HG03460 (cell line): Measurements from ENCODE around the gene CCNQ.

ENCODE experiments used
- ATAC-seq: cut with Tn5 transposase; IDR thresholded peaks from one replicate; pipeline ENCODE4 v1.9.1; 2021; ENCODE audit not compliant: unreplicated experiment

The CCNQ gene

DNA sequence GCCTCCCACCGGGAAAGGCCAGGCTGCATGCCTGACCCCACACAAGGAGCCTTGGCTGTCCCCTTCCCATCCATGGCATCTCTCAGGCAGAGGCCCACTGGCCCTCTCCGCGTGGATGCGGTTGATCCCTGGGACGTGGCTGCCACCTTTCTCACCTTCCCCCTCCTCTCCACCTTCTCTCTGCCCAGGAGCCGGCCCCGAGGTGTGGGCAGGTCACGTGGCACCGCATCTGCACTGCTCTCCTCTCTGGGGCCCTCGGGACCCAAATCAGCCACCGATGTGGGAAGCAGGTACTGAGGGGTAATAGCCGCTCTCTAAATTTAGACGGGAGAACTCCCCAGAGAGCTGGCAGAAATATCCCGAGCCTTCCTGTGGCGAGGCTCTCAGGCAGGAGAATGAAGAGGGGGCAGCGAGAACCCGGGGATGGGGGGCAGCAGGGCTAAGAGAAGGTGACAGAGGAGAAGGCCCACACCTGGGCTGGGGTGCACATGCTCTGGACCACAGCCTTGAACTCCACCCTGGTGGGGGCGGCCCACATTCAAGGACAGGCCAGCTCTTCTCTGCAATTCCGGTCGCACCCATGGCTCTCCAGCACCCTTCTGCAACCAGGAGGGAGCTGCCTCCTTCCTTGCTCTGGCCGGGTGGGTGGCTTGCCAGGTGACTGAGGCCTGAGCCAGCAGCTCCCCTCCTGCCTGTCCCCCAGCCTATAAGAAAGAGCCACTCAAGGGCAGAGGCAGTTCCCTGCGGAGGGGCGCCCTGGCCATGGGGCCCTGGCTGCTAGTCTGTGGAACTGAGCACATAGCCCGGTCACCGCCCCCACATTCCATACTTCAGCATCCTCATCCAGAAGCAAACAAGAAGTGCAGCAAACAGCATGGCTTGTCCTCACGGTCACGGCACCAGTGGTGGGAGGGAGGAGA, 38.4 kb upstream of the CCNQ start:
- no peak for ATAC-seq

DNA sequence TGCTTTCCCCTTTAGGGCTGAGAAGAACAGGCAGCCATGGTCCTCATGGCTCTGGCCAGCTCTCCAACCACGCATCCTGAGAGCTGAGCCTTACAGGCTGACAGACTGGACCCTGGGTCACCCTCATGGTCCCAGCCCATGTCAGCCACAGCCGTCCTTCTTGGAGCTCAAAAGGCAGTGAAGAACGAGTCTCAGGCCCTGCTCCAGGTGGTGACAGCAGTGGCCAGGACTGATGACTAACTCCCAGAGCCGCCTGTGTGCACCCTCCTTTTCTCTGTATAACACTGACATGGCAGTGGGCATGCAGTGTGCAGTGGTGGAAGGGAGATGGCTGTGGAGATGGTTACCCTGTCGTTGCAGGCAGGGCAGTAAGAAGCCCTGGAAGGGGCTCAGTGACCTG, 37.8 kb upstream of the CCNQ start:
- ATAC-seq, result no peak

DNA sequence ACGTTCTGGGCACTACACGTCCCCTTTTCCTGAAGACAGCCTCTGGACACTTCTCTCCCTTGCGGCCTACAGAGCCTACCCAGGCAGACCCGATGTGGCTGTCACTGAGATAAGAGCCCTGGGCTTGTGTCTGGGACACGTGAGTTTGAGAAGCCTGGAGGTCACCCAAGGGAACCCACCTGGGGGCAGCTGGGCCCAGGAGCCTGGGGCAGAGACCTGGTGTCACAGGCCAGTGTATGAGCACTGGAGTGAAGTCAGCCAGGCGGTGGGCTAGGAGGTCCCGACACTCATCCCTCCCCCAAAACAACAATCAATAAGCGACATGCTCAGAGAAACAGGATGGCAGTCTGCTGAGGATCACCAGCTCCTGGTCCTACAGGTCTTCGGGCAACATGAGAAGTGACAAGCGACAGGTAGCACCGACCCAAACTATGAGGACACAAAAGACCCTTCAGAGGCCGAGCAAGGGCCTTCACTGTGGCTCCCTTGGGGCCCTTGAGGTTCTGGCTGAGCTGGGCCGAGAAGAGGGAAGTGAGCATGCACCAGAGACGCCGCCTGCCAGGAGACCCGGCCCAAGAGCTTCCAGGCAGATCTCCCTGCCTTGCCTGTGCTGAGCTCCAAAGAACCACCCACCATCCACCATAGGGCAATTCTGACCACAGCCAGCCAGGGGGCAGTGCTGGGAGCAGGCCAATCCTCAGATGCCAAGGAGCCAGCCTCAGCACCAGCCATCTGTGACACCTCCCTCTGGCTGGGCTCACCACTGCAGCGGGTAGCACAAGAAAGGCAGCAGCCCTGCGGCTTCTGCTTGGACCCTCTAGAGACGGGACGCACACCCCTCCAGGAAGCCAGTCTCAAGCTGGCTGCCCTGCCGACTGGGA, 37.1 kb upstream of the CCNQ start:
- no peak for ATAC-seq

- ATAC-seq, result no peak
Observed at GRCh38 chrX:153635388-153635787, 36.4 kb upstream of the CCNQ start.

DNA sequence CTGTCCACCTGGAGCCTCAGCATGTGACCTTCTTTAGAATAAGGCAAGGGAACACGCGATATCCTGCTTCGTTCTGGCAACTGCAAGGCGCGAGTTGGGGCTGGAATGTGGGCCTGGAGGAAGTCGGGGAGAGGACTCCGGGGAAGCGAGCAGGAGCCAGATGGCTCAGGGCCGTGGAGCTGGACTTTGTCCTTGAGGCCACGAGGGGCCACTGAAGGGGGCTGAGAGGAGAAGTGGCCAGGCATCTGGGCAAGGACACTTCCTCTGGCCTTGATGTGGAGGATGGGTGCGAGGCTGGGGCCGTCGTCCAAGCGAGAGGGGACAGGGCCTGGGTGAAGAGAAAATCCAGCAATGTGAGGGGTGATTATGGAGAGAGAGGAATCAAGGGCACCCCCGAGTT, 35.9 kb upstream of the CCNQ start:
- ATAC-seq, result no peak

- no peak for ATAC-seq
Observed at GRCh38 chrX:153634236-153634635, 35.3 kb upstream of the CCNQ start.

- ATAC-seq, result no peak
Observed at GRCh38 chrX:153633607-153634180, 34.8 kb upstream of the CCNQ start.

GRCh38 chrX:153633048-153633447, 34.1 kb upstream of the CCNQ start:
- ATAC-seq, result no peak

- no peak for ATAC-seq
Observed at GRCh38 chrX:153632595-153632946, 33.6 kb upstream of the CCNQ start.

DNA sequence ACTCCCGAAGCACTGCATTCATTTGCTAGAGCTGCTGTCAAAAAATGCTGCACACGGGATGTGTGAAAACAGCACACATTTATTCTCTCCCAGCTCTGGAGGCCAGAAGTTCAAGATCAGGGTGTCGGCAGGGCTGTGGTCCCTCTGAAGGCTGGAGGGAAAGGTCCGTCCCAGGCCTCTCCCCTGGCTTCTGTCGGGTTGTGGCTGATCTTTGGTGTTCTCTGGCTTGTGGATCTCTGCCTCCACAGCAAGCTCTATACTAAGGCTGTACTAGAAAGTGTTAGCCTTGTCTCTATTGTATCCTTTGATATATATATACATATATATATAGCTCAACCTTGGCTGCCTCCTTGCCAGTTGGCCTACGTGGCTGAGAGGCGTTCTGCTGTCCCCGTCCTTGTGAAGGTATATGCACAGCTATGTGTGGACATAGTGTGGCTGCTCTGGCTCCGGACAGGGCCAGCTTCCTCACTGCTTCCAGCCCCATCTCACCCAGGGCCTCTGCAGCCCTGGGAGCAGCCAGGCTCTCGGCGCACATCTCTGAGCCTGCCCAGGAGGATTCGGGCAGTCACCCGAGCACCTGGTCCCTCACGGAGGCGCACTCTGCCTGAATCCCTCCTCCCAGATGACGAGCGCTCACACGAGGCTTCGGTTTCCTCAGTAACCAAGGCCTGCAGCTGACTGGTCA, 33.1 kb upstream of the CCNQ start:
- ATAC-seq, result no peak

GRCh38 chrX:153631346-153631745, 32.4 kb upstream of the CCNQ start:
- ATAC-seq, result no peak

GRCh38 chrX:153628665-153629064, 29.7 kb upstream of the CCNQ start:
- ATAC-seq, result no peak

DNA sequence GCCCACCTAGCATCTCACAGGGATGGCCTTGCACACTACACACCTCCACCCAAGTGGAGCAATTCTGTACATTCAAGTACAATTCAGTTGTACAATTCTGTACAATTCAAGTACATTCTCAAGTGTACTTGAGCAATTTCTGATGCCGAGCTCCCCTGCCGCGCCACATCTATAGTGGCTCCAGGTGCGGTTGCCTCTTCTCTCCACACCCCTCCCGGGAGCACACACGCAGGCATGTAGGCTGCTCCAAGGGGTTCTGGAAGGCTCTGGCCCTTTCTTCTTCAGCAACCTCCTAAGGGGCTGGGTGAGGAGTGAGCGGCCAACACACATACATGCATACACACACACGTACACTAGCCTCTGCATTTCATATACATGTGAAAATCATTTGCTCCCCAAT, 29.2 kb upstream of the CCNQ start:
- no peak for ATAC-seq

GRCh38 chrX:153627675-153628111, 28.8 kb upstream of the CCNQ start:
- no peak for ATAC-seq

DNA sequence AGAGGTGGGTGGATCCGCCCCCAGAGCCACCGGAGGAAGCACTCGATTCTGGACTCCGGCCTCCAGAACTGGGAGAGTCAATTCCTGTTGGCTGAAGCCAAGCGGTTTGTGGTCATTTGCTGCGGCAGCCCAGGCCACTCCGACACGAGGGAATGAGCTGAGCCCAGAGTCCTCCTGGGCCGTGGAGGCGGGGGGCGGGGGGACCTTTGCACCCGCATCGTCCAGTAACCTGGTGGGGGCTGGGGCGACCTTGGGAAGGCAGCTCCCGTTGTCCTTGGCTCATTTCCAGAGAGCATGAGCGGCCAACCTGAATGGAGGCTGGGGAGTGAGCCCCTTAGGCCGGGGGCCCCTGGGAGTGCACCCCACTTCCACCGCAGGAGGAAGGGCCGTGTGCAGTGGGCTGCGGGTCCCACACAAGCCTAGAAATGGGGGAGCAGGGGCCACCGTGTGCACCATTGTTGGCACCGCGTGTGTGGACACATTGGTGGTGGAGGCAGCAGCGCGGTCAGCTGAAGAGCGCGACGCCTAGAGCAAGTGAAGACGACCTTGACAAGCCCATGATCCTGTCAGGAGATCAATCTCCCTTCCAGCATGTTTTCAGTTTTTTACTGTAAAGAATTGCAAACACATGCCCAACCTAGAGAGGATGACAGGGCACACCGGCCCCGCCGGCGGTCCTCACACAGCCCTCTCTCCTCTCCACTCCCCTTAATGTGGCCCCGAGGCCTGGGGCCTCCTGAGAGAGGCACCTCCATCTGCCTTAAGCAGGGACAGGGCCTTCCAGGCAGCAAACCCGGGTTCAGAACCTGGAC, 28.1 kb upstream of the CCNQ start:
- no peak for ATAC-seq

- ATAC-seq, result no peak
Observed at GRCh38 chrX:153626025-153626633, 27.2 kb upstream of the CCNQ start.

DNA sequence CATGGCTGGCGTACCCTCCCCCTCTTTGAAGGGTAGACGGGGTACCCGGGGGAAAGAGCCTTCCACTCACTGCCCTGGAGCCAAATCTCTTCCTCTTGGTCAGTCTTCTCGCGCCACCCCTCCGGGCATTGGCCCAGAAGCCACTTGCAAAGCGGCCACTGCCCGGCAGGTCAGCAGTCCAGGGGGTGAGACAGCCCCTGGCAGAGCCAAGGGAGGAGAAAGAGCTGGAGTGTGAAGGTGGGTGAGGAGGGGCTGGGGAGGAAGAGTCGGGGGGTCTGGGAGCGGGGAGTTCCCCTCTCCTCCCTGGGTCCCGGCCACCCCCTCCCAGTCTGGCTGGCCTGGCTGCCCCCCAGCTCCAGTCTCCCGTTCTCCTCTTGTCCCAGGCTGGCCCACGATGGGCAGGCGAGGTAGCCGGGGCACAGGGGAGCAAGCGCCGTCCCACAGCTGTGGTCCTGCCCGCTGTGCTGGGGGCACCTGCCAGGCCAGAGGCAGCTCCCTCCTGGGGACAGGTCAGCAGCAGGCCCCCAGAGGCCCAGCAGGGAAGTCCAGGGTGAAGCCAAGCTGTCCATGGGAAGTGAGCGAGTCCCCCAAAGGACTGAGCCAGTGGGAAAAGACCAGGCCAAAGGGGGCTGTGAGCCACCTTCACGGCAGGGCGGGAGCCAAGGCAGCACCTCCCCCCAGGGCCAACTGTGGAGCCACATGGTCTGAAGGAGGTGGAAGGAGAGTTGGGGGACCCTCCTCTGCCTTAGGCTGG, 26.5 kb upstream of the CCNQ start:
- ATAC-seq, result no peak

DNA sequence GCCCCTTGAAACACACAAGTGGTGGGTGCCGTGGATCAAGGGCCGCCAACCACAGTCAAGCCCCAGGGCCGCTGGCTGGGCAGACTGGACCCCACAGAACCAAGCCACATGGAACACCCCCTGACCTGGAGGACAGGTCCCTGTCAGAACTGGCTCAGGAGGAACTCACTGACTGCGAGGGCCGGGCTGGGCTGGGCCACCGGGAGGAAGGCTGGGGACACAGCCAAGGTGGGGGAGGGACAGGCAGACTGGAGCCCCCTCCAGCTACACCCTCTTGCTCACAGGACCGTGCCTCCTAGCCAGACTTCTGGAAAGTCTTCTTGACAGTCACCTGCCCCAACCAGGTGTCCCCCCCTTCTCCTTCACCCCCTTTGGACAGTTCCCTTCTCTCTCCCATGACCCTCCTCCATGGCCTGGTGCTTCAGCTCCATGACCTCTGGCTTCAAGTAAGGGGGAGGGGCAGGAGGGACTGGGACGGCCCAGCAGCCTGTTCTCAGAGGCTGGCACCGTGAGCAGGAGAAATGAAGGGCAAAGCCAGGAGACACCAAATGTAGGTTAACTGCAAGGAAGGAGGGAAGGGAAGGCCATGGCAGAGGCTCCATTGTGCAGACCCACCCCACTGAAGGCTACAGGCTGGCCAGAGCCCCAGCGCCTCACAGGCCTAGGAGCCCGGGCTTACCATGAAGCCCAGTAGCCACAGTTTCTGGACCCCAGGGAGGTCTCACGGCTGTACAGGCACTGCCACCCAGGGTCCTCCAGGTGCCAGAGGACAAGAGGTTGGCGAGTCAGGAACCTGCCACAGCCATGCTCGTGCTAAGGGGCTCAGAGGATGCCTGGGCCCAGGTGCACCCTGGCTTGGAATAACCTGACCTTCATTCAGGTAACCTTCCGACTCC, 25.5 kb upstream of the CCNQ start:
- no peak for ATAC-seq
